ENCODE results near the gene MFSD6. TPM values are rescaled to one million over a fixed set of nuclear protein-coding genes. Genes with fewer than 3 reads are reported as not detected.
A peak's percentile ranks its signal among the peaks of the same experiment; 100 is the strongest.
"Not testable (repeated sequence)": the region's sequence is repeated elsewhere in the genome, so short reads cannot be mapped to it uniquely, and the experiment has no call there.

The MFSD6 gene
- total and polyA plus RNA-seq, 11 donors = 11.8 to 75.0 (median 18.9) TPM

GRCh38 chr2:190425883-190426658 is 17.9 kb downstream of the MFSD6 start:
- Histone ChIP-seq H3K4me1 (peaks cover 0 to 13% (median 0%) of the 10 kb centered on the region in 12 donors), H3K4me3 (no peak overlapping the region), H3K9me3 (peaks cover 0 to 13% (median 0%) of the 10 kb centered on the region in 12 donors), H3K36me3 (peaks cover 0 to 4% (median 0%) of the 10 kb centered on the region in 9 donors), H3K27ac (no peak overlapping the region), H3K27me3 (no peaks in the 10 kb centered on the region)
- no peak for DNase-seq
- no peak for ATAC-seq
- intact Hi-C loops (cut with DNase I) = loop anchor here in 2 of 10 donors (5.0 kb wide), 2 partner anchors 36 to 41 kb away; no protein-coding TSS in a partner anchor
- TF ChIP-seq CTCF (IDR thresholded peaks at IDR 0.05) (no peak), POLR2A (IDR thresholded peaks at IDR 0.05) (no peak)

- 96 to 98% (median 96%) methylated on average over 21 to 26 of the region's 26 CpGs for WGBS, 4 donors
- Histone ChIP-seq H3K9me3 (peaks cover 0 to 13% (median 0%) of the 10 kb centered on the region in 12 donors), H3K4me1 (peaks cover 0 to 27% (median 4%) of the 10 kb centered on the region in 12 donors)
- H3K36me3 ChIP-seq; DNase-seq; H3K27ac ChIP-seq; H3K4me3 ChIP-seq; ATAC-seq; intact Hi-C loops (cut with DNase I); H3K27me3 ChIP-seq: not testable (repeated sequence)
Measured at GRCh38 chr2:190430866-190431265, 22.7 kb downstream of the MFSD6 start.

- H3K9me3 ChIP-seq = peaks cover 0 to 13% (median 0%) of the 10 kb centered on the region in 12 donors
- H3K36me3 ChIP-seq = peaks cover 0 to 12% (median 10%) of the 10 kb centered on the region in 9 donors
- TF ChIP-seq CTCF (IDR thresholded peaks at IDR 0.05) = no peak
- no peak for TF ChIP-seq POLR2A (IDR thresholded peaks at IDR 0.05)
- intact Hi-C loops (cut with DNase I) = no loop called here
- H3K27me3 ChIP-seq = no peaks in the 10 kb centered on the region
- ATAC-seq (peak in 2 of 4 donors; percentile 33 to 52), DNase-seq (no peak)
- H3K4me1 ChIP-seq = peaks cover 0 to 27% (median 4%) of the 10 kb centered on the region in 12 donors
- H3K4me3 ChIP-seq = no peak overlapping the region
- peak overlapping the region in 4 of 12 donors; percentile 17 to 46 (median 32) for H3K27ac ChIP-seq
Measured at GRCh38 chr2:190431907-190432306, 23.8 kb downstream of the MFSD6 start.

- H3K4me3 ChIP-seq = no peak overlapping the region
- H3K36me3 ChIP-seq = peaks cover 0 to 20% (median 15%) of the 10 kb centered on the region in 9 donors
- no peak for TF ChIP-seq CTCF (IDR thresholded peaks at IDR 0.05)
- no peak for TF ChIP-seq POLR2A (IDR thresholded peaks at IDR 0.05)
- H3K4me1 ChIP-seq = peaks cover 0 to 27% (median 6%) of the 10 kb centered on the region in 12 donors
- H3K27ac ChIP-seq = peak overlapping the region in 4 of 12 donors; percentile 5 to 41 (median 20)
- peaks cover 0 to 9% (median 0%) of the 10 kb centered on the region in 12 donors for H3K9me3 ChIP-seq
- WGBS, 4 donors = 83 to 94% (median 91%) methylated on average over 5 of the region's 5 CpGs
- DNase-seq (no peak), ATAC-seq (no peak)
- no peaks in the 10 kb centered on the region for H3K27me3 ChIP-seq
- intact Hi-C loops (cut with DNase I) = no loop called here
Measured at GRCh38 chr2:190432567-190433231, 24.5 kb downstream of the MFSD6 start.
